Calu3 (cell line): ENCODE data around the gene MAPRE3. TPM values are rescaled to one million over a fixed set of nuclear protein-coding genes. Genes with fewer than 3 reads are reported as not detected.

Source experiments
- BruUV-seq: library from RNA; stranded (reverse); fragments of 400-500 nt; replicated peaks from 2 replicates; lab custom pipeline; 2021; lab: Mats Ljungman, UMichigan
- CTCF ChIA-PET: fragments of 300-600 bp; sonication (Branson Sonifier 250); formaldehyde crosslinking; loops from one replicate; lab custom pipeline; 2022; ENCODE audit warnings: antibody characterized with exemption; lab: Charles Lee
- DNase-seq: peaks from one replicate; pipeline ENCODE4 v3.0.0; 2022
- H3K27ac Mint-ChIP-seq: one replicate; pipeline ENCODE4 v1.8.0; 2022; ENCODE audit warnings: mixed read lengths; ENCODE audit not compliant: unreplicated experiment
- H3K27me3 Mint-ChIP-seq: one replicate; pipeline ENCODE4 v1.8.0; 2022; ENCODE audit warnings: mixed read lengths; ENCODE audit not compliant: unreplicated experiment
- H3K36me3 Mint-ChIP-seq: one replicate; pipeline ENCODE4 v1.8.0; 2022; ENCODE audit warnings: mild to moderate bottlenecking, moderate library complexity, mixed read lengths; ENCODE audit not compliant: insufficient read depth, unreplicated experiment
- H3K4me1 Mint-ChIP-seq: one replicate; pipeline ENCODE4 v1.8.0; 2022; ENCODE audit warnings: mild to moderate bottlenecking, low read depth, mixed read lengths; ENCODE audit not compliant: unreplicated experiment
- H3K4me3 Mint-ChIP-seq: one replicate; pipeline ENCODE4 v1.8.0; 2022; ENCODE audit warnings: mild to moderate bottlenecking, low read depth, moderate library complexity, mixed read lengths; ENCODE audit not compliant: unreplicated experiment
- H3K9me3 Mint-ChIP-seq: one replicate; pipeline ENCODE4 v1.8.0; 2022; ENCODE audit warnings: low read depth, mixed read lengths; ENCODE audit not compliant: unreplicated experiment
- CTCF ChIP-seq: fragments of 200-600 bp; IDR thresholded peaks from one replicate; pipeline ENCODE4 v1.8.0; 2022; ENCODE audit warnings: antibody characterized with exemption; ENCODE audit not compliant: unreplicated experiment
- intact Hi-C: fragments of 100-400 bp; cut with micrococcal nuclease; formaldehyde crosslinking; loops from one replicate; pipeline ENCODE4 v1.10.0; 2022; ENCODE audit not compliant: unreplicated experiment
- total RNA-seq: library from RNA; stranded (reverse); gene quantifications from 2 replicates; pipeline ENCODE4 v1.2.3, GENCODE V29; 2022

MAPRE3 gene
- total RNA-seq, 1 experiment from 2014 or later: 11.1 TPM

GRCh38 chr2:26975102-26975501 is 4.7 kb downstream of the MAPRE3 start:
- intact Hi-C loops: loop anchor here (5.0 kb wide), 1 partner anchor 37 kb away; no protein-coding TSS in a partner anchor
- Mint-ChIP-seq H3K4me3 (no peak overlapping the region), H3K36me3 (peaks cover 8% of the 10 kb centered on the region), H3K27me3 (no peaks in the 10 kb centered on the region), H3K9me3 (no peaks in the 10 kb centered on the region), H3K4me1 (peaks cover 29% of the 10 kb centered on the region), H3K27ac (no peak overlapping the region)
- CTCF ChIA-PET: no interaction called here
- TF ChIP-seq CTCF: no peak
- BruUV-seq: no TSS peak
- no peak for DNase-seq

GRCh38 chr2:26975656-26976055 is 5.2 kb downstream of the MAPRE3 start:
- CTCF ChIA-PET: no interaction called here
- intact Hi-C loops: loop anchor here (5.0 kb wide), 1 partner anchor 37 kb away; no protein-coding TSS in a partner anchor
- TF ChIP-seq CTCF: no peak
- Mint-ChIP-seq H3K27me3 (no peaks in the 10 kb centered on the region), H3K4me3 (no peak overlapping the region), H3K36me3 (peaks cover 8% of the 10 kb centered on the region), H3K4me1 (peaks cover 29% of the 10 kb centered on the region), H3K27ac (no peak overlapping the region), H3K9me3 (no peaks in the 10 kb centered on the region)
- BruUV-seq: no TSS peak
- DNase-seq: no peak

- DNase-seq: no peak
- BruUV-seq: no TSS peak
- no peak for TF ChIP-seq CTCF
- CTCF ChIA-PET: no interaction called here
- intact Hi-C loops: loop anchor here (5.0 kb wide), 1 partner anchor 36 kb away; no protein-coding TSS in a partner anchor
- Mint-ChIP-seq H3K27ac (no peak overlapping the region), H3K4me3 (no peak overlapping the region), H3K4me1 (peaks cover 25% of the 10 kb centered on the region), H3K36me3 (peaks cover 2% of the 10 kb centered on the region), H3K27me3 (no peaks in the 10 kb centered on the region), H3K9me3 (no peaks in the 10 kb centered on the region)
Observed at GRCh38 chr2:26976237-26976636, 5.8 kb downstream of the MAPRE3 start.

- H3K27me3 Mint-ChIP-seq: no peaks in the 10 kb centered on the region
- no peak for TF ChIP-seq CTCF
- CTCF ChIA-PET: no interaction called here
- DNase-seq: no peak
- no peak overlapping the region for H3K4me3 Mint-ChIP-seq
- no peaks in the 10 kb centered on the region for H3K36me3 Mint-ChIP-seq
- intact Hi-C loops: loop anchor here (5.0 kb wide), 1 partner anchor 35 kb away; no protein-coding TSS in a partner anchor
- BruUV-seq: no TSS peak
- no peak overlapping the region for H3K27ac Mint-ChIP-seq
- H3K9me3 Mint-ChIP-seq: no peaks in the 10 kb centered on the region
- peaks cover 25% of the 10 kb centered on the region for H3K4me1 Mint-ChIP-seq
Observed at GRCh38 chr2:26977012-26977411, 6.6 kb downstream of the MAPRE3 start.
